HepG2 (cell line): Measurements from ENCODE around the gene SFTA2. TPM values are rescaled to one million over a fixed set of nuclear protein-coding genes. Genes with fewer than 3 reads are reported as not detected.
A peak's percentile ranks its signal among the peaks of the same experiment; 100 is the strongest.

Experiments used
- HMG20A ChIP-seq: IDR thresholded peaks from 2 replicates; pipeline ENCODE4 v1.6.1; 2016; ENCODE audit warnings: borderline replicate concordance
- LCORL ChIP-seq, 2 experiments: fragments of 450-650 bp in 1 of 2; sonication (generic) in 1 of 2; formaldehyde crosslinking in 1 of 2; IDR thresholded peaks; 2 replicates each; pipeline versions ENCODE4 v1.5.0 to v1.6.1; 2017 to 2020; ENCODE audit warnings: antibody characterized with exemption in 1 of 2, missing genetic modification reagents in 1 of 2
- NFKBIZ ChIP-seq: IDR thresholded peaks from 2 replicates; pipeline ENCODE4 v1.6.1; 2018; ENCODE audit warnings: missing genetic modification reagents, missing compliant biosample characterization
- RFX3 ChIP-seq: IDR thresholded peaks from 2 replicates; pipeline ENCODE4 v1.6.1; 2016; ENCODE audit warnings: missing biosample characterization, missing genetic modification reagents
- TMF1 ChIP-seq: sonication (generic); formaldehyde crosslinking; IDR thresholded peaks from 2 replicates; pipeline ENCODE4 v1.8.1; 2022; ENCODE audit warnings: low read depth, missing genetic modification reagents
- ZBTB7B ChIP-seq: sonication (generic); formaldehyde crosslinking; IDR thresholded peaks from 2 replicates; pipeline ENCODE4 v1.4.0; 2020; ENCODE audit warnings: missing genetic modification reagents
- ZNF143 ChIP-seq: sonication (generic); formaldehyde crosslinking; IDR thresholded peaks from 2 replicates; pipeline ENCODE4 v1.4.0; 2020; ENCODE audit warnings: missing genetic modification reagents
- ZNF333 ChIP-seq: sonication (generic); formaldehyde crosslinking; IDR thresholded peaks from 2 replicates; pipeline ENCODE4 v1.4.0; 2020; ENCODE audit warnings: mild to moderate bottlenecking, missing genetic modification reagents, borderline replicate concordance
- ZNF430 ChIP-seq: sonication (generic); formaldehyde crosslinking; IDR thresholded peaks from 2 replicates; pipeline ENCODE4 v1.9.0; 2021; ENCODE audit warnings: mild to moderate bottlenecking, missing genetic modification reagents
- ZNF567 ChIP-seq: sonication (generic); formaldehyde crosslinking; IDR thresholded peaks from 2 replicates; pipeline ENCODE4 v1.8.1; 2023; ENCODE audit warnings: mild to moderate bottlenecking, missing genetic modification reagents, borderline replicate concordance
- ZNF589 ChIP-seq: sonication (generic); formaldehyde crosslinking; conservative IDR thresholded peaks from 2 replicates; pipeline ENCODE4 v1.8.0; 2022; ENCODE audit warnings: mild to moderate bottlenecking, moderate library complexity, missing genetic modification reagents
- ZNF678 ChIP-seq: sonication (generic); formaldehyde crosslinking; IDR thresholded peaks from 2 replicates; pipeline ENCODE4 v1.4.0; 2020; ENCODE audit warnings: mild to moderate bottlenecking, missing genetic modification reagents
- ZZZ3 ChIP-seq: sonication (generic); formaldehyde crosslinking; IDR thresholded peaks from 2 replicates; pipeline ENCODE4 v1.4.0; 2020; ENCODE audit warnings: missing genetic modification reagents, mild to moderate bottlenecking, borderline replicate concordance
- polyA plus RNA-seq, 8 experiments: library from polyadenylated mRNA; depleted of rRNA in 3 of 8; stranded (reverse) in 7 of 8; unstranded in 1 of 8; fragments of >200 nt; fragmentation: Illumina TruSeq in 4 of 8; extraction: Trizol in 4 of 8; gene quantifications; 2 replicates each; pipeline versions ENCODE4 v1.2.1 to v1.2.3, GENCODE V29; 2011 to 2016; ENCODE audit warnings: low read depth in 4 of 8, missing spikeins in 1 of 8, mixed read lengths in 1 of 8; ENCODE audit not compliant: insufficient read depth in 1 of 8
- total RNA-seq, 5 experiments: library from RNA; depleted of rRNA; stranded (reverse); fragments of >200 nt; fragmentation: Illumina TruSeq; extraction: Trizol; gene quantifications; 2 replicates each; pipeline ENCODE4 v1.2.3, GENCODE V29; 2016; ENCODE audit warnings: low read depth in 1 of 5
- TF ChIP-seq, protein P1 (sequence below): sonication (generic); formaldehyde crosslinking; IDR thresholded peaks from 2 replicates; pipeline ENCODE4 v1.4.0; 2020; ENCODE audit warnings: missing genetic modification reagents, borderline replicate concordance
- TF ChIP-seq, protein P2 (sequence below): sonication (generic); formaldehyde crosslinking; IDR thresholded peaks from 2 replicates; pipeline ENCODE4 v1.8.1; 2022; ENCODE audit warnings: low read depth, mild to moderate bottlenecking, missing genetic modification reagents
- TF ChIP-seq, protein P3 (sequence below): sonication (generic); formaldehyde crosslinking; IDR thresholded peaks from 2 replicates; pipeline ENCODE4 v1.8.0; 2022; ENCODE audit warnings: missing genetic modification reagents, mild to moderate bottlenecking, inconsistent platforms, borderline replicate concordance
- TF ChIP-seq, protein P4 (sequence below): sonication (generic); formaldehyde crosslinking; IDR thresholded peaks from 2 replicates; pipeline ENCODE4 v1.5.0; 2020; ENCODE audit warnings: mild to moderate bottlenecking, low read depth, missing genetic modification reagents, borderline replicate concordance

SFTA2 gene
- total and polyA plus RNA-seq, 2 of the 13 experiments (the other 11 are each of a cell fraction or from before 2014, with no cell fraction given) = not detected

DNA sequence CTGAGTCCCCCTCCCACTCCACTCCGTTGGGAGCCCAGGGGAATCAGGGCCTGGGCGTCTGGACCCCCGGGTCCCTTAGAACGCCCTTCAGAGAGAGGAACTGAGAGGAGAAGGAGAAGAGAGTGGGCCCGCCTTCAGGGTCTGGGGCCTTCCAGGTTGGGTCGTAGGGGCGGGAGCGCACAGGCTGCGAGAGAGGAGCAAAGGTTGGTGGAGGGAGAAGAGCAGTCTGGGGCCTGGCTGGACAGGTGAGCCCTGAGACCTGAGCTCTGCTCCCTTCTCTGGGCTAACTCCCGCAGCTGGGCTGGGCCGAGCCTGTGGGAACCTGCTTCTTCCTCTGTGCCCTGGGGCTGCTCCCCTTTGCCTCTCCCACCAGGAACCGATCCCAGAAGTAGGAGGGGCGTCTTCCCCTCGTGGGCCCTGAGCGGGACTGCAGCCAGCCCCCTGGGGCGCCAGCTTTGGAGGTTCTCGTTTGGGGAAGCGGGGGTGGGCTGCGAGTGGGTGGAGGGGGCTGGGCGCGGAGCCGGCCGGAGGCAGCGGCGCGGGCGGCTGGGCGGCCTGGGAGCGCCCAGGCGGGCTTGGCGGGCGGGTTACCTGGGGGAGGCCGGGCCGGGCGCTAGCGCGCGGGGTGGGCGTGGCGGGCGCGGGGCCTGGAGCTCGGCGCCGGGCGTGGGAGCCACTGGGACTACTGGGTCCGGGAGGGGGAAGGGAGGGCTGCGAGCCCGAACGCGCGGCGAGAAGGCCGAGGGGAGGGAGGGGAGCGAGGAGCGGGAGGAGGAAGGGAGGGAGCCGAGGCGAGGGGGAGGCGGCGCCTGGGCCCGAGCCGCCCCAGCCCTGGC is 48.1 kb downstream of the SFTA2 start, which contains the start of gene DDR1 (continued):
- TF ChIP-seq HMG20A (CRISPR knock-in tag) = no peak; the same call in 1 of the 2 replicates
- no peak for TF ChIP-seq ZNF333 (CRISPR knock-in tag)
- TF ChIP-seq, protein P1, sequence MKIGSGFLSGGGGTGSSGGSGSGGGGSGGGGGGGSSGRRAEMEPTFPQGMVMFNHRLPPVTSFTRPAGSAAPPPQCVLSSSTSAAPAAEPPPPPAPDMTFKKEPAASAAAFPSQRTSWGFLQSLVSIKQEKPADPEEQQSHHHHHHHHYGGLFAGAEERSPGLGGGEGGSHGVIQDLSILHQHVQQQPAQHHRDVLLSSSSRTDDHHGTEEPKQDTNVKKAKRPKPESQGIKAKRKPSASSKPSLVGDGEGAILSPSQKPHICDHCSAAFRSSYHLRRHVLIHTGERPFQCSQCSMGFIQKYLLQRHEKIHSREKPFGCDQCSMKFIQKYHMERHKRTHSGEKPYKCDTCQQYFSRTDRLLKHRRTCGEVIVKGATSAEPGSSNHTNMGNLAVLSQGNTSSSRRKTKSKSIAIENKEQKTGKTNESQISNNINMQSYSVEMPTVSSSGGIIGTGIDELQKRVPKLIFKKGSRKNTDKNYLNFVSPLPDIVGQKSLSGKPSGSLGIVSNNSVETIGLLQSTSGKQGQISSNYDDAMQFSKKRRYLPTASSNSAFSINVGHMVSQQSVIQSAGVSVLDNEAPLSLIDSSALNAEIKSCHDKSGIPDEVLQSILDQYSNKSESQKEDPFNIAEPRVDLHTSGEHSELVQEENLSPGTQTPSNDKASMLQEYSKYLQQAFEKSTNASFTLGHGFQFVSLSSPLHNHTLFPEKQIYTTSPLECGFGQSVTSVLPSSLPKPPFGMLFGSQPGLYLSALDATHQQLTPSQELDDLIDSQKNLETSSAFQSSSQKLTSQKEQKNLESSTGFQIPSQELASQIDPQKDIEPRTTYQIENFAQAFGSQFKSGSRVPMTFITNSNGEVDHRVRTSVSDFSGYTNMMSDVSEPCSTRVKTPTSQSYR = no peak
- TF ChIP-seq ZNF589 = no peak
- no peak for TF ChIP-seq ZNF678 (CRISPR knock-in tag)
- TF ChIP-seq NFKBIZ = no peak
- no peak for TF ChIP-seq ZNF567 (CRISPR knock-in tag)
- no peak for TF ChIP-seq LCORL (IDR thresholded peaks at IDR 0.05)
- 0 out of 2 replicates have a peak, but pooled peaks have one; percentile 6 for TF ChIP-seq LCORL (CRISPR knock-in tag; IDR thresholded peaks at IDR 0.05)
- peak; percentile 65; the same call in 1 of the 2 replicates for TF ChIP-seq ZZZ3 (CRISPR knock-in tag)
- TF ChIP-seq ZNF143 (CRISPR knock-in tag) = no peak
- TF ChIP-seq, protein P2, sequence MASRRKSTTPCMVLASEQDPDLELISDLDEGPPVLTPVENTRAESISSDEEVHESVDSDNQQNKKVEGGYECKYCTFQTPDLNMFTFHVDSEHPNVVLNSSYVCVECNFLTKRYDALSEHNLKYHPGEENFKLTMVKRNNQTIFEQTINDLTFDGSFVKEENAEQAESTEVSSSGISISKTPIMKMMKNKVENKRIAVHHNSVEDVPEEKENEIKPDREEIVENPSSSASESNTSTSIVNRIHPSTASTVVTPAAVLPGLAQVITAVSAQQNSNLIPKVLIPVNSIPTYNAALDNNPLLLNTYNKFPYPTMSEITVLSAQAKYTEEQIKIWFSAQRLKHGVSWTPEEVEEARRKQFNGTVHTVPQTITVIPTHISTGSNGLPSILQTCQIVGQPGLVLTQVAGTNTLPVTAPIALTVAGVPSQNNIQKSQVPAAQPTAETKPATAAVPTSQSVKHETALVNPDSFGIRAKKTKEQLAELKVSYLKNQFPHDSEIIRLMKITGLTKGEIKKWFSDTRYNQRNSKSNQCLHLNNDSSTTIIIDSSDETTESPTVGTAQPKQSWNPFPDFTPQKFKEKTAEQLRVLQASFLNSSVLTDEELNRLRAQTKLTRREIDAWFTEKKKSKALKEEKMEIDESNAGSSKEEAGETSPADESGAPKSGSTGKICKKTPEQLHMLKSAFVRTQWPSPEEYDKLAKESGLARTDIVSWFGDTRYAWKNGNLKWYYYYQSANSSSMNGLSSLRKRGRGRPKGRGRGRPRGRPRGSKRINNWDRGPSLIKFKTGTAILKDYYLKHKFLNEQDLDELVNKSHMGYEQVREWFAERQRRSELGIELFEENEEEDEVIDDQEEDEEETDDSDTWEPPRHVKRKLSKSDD = no peak
- TF ChIP-seq, protein P3, sequence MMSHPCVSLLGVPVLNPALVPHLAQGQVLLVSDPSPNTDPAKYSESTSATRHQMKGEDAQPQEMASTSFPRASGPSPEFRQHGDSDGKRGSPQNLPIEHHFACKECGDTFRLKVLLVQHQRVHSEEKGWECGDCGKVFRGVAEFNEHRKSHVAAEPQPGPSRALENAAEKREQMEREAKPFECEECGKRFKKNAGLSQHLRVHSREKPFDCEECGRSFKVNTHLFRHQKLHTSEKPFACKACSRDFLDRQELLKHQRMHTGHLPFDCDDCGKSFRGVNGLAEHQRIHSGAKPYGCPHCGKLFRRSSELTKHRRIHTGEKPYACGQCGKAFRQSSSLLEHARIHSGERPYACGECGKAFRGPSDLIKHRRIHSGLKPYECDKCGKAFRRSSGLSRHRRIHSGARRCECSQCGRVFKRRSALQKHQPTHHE (CRISPR knock-in tag) = no peak
- no peak for TF ChIP-seq TMF1 (CRISPR knock-in tag)
- no peak for TF ChIP-seq ZNF430
- TF ChIP-seq, protein P4, sequence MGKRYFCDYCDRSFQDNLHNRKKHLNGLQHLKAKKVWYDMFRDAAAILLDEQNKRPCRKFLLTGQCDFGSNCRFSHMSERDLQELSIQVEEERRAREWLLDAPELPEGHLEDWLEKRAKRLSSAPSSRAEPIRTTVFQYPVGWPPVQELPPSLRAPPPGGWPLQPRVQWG (CRISPR knock-in tag) = no peak
- TF ChIP-seq ZBTB7B = no peak; the same call in 1 of the 2 replicates
- no peak for TF ChIP-seq RFX3 (CRISPR knock-in tag)
